ENCODE measurements around the gene FAM222A.

The FAM222A gene

GRCh38 chr12:109808876-109809646 lies 95.4 kb downstream of the FAM222A start:
- no peak for DNase-seq

GRCh38 chr12:109810954-109811623 lies 97.5 kb downstream of the FAM222A start:
- DNase-seq: no peak

DNA sequence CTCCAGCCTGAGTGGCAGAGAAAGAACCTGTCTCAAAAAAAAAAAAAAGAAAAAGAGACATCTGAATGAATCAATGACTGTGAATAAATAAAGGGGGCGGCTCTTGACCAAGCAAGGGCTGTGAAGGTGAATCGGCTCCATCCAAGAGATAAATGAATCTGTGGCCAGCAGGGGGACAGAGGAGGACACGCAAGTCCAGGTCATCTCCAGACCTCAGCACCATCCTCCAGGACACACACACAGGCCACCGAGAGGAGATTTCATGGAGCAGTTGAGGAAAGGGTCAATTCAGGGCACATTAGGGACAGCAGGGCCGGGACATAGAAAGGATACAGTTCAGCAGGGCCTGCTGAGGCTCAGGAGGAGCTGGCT lies 98.0 kb downstream of the FAM222A start:
- DNase-seq: no peak

DNA sequence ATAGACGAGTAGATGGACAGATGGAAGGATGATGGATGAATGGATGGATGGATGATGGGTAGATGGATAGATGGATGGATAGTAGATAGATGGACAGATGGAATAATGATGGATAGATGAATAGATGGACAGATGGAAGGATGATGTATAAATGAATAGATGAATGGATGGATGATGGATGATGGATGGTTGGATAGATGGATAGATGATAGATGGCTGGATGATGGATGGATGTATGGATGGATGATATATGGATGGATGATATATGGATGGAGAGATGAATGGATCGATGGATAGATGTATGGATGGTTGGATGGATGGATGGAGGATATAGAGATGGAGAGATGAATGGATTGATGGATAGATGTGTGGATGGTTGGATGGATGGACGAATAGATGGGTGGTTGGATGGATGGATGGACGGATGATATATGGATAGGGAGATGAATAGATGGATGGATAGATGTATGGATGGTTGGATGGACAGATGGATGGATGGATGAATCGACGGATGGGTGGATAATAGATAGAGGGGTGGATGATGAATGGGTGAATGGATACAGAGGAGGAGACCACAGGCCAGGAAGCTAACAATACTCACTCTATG lies 100.3 kb downstream of the FAM222A start:
- DNase-seq: no peak

GRCh38 chr12:109814600-109815150 lies 101.0 kb downstream of the FAM222A start:
- DNase-seq: no peak

- no peak for DNase-seq
Observed at GRCh38 chr12:109815225-109815624, 101.6 kb downstream of the FAM222A start.

GRCh38 chr12:109815757-109816617 lies 102.4 kb downstream of the FAM222A start:
- DNase-seq: no peak

GRCh38 chr12:109816870-109817269 lies 103.2 kb downstream of the FAM222A start:
- no peak for DNase-seq

GRCh38 chr12:109817627-109818231 lies 104.1 kb downstream of the FAM222A start:
- DNase-seq: no peak

DNA sequence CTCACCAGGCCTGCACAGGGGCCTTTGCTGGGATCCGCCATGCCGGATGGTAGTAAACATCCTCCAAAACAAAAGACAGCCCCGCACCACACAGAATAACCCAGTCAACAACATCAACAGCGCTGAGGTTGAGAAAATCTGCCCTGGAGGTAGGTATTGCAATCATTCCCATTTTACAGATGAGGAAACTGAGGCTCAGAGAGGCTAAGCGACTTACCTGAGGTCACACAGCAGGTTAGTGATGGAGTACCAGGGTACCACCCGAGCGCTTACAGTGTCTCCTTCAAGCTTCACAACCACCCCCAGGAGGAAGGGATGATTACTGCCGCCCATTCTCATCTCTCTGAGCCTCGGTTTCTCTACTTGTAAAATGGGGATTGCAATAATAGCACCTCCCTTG lies 104.6 kb downstream of the FAM222A start:
- no peak for DNase-seq

DNA sequence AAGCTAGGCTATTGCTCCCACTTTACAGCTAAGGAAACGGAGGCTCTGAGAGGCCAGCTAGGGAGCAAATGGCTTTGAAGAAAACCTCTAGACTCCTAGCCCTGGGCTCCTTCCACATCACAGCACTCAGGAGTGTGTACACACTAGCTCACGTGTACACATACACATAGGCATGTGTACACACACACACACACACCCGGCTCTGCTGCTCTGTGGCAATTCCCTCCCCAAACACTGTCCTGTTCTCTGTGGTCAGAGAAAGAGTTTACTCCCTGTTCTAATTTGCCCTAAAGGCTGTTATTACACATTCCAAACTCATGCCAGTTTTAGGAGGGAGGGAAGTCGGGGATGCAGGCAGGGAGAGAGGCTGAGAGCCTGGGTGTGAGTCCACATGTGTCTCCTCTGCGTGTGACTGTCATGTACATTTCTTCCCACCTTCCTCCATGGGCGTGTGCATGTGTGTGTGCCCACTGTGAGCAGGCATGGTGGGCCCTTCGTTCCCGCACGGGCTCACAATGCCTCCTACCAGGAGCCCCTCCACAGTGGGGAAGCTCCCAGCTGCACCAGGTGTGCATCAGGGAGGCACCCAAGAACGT lies 105.4 kb downstream of the FAM222A start:
- DNase-seq: peak; percentile 14

All from HCEC 1CT (cell line).